ENCODE measurements around the gene IGSF21.

Gene IGSF21

DNA sequence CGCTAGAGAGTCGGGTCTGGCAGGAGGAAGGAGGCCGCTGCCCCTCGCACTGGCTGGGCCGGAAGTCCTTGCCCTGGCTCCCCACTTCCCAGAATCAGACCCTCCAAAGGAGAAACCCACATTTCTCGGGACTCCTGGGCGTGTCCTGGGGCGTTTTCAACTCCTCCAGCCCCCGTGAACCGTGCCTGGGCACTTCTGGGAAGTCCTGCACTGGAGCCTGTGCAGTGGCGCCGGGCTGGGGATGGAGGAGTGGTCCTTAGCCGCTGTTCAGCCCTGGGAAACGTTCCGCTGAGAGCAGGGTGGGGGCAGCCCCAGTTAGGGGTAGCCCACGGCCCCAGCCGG, 3.0 kb downstream of the IGSF21 start:
- TF ChIP-seq, protein P1, sequence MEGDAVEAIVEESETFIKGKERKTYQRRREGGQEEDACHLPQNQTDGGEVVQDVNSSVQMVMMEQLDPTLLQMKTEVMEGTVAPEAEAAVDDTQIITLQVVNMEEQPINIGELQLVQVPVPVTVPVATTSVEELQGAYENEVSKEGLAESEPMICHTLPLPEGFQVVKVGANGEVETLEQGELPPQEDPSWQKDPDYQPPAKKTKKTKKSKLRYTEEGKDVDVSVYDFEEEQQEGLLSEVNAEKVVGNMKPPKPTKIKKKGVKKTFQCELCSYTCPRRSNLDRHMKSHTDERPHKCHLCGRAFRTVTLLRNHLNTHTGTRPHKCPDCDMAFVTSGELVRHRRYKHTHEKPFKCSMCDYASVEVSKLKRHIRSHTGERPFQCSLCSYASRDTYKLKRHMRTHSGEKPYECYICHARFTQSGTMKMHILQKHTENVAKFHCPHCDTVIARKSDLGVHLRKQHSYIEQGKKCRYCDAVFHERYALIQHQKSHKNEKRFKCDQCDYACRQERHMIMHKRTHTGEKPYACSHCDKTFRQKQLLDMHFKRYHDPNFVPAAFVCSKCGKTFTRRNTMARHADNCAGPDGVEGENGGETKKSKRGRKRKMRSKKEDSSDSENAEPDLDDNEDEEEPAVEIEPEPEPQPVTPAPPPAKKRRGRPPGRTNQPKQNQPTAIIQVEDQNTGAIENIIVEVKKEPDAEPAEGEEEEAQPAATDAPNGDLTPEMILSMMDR (conservative IDR thresholded peaks at IDR 0.05; ENCODE audit: low read depth, low read length), result no peak
- DNase-seq (ENCODE audit: low read depth), result no peak
- H3K4me3 ChIP-seq (ENCODE audit: low read depth, low read length), result no peak overlapping the region

DNA sequence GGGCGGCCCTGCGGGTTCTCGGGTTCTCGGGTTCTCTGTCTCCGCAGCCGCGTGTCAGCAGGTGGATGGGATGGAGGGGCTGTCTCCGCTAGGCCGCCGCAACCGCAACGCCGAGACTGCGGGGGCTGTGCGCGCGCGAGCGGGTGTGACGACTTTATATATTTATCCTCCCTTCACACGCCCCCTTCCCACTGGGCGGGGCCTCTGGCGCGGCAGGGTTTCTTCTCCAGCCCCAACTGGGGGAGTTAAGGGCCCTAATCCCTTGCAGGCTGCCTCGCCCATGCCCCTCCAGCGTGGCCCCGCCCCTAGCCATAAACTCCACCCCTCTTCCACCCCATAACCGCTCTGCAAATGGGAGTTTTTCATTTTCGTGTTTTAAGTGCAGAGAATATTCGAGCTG, 3.4 kb downstream of the IGSF21 start:
- TF ChIP-seq, protein P1 (conservative IDR thresholded peaks at IDR 0.05; ENCODE audit: low read depth, low read length), result no peak
- DNase-seq (ENCODE audit: low read depth), result no peak
- H3K4me3 ChIP-seq (ENCODE audit: low read depth, low read length), result no peak overlapping the region

DNA sequence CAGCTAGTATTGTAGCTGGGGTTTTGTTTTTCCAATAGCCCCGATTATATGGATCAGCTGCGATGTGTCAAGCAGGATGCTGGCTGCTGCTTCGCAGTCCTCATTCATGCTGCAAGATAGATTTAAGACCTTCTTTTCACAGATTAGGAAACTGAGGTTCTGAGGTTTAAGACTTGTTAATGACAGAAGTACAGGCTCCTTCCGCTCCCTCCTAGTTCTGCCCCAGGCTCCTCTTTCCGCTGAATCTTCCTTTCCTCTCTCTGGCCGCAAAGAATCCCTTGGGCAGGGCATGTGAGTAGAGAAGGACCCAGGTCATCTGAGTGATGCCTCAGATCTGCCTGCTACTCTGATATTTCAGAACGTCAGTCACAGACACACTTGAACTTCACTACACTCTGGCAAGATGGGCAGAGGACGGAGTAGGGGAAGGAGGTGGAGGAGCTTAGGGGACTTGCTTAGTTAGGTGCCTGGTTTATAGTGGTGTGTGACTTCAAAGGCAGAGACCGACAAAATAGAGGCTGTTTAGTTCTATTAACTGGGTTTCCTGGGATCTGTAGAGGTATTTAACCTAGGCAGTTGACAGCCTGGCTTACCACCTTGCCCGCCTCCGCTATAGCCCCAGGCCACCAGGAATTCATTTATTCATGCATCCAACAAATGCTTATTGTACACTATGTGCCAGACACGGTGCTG, 4.2 kb downstream of the IGSF21 start:
- TF ChIP-seq, protein P1 (conservative IDR thresholded peaks at IDR 0.05; ENCODE audit: low read depth, low read length), result no peak
- DNase-seq (ENCODE audit: low read depth), result no peak
- H3K4me3 ChIP-seq (ENCODE audit: low read depth, low read length), result no peak overlapping the region

DNA sequence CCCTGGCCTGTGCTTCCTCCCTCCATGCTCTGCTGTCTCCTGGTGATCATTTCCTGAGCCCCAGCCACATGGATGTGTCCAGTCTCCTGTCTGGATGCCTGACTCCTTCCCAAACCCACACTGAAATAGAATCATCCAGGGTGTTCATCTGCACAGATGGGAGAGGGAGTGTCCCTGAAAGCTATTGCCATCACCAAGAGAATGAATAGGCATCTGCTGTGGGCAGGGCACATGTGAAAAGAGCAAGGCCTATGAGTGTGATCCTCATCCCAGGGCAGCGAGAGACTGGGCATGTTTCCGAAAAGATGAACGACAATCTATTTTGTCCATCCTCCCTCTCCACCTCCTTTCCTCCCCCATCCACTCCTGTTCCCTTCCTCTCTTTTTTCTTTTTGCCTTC, 5.0 kb downstream of the IGSF21 start:
- no peak for DNase-seq (ENCODE audit: low read depth)
- TF ChIP-seq, protein P1 (conservative IDR thresholded peaks at IDR 0.05; ENCODE audit: low read depth, low read length), result no peak
- H3K4me3 ChIP-seq (ENCODE audit: low read depth, low read length), result no peak overlapping the region

DNA sequence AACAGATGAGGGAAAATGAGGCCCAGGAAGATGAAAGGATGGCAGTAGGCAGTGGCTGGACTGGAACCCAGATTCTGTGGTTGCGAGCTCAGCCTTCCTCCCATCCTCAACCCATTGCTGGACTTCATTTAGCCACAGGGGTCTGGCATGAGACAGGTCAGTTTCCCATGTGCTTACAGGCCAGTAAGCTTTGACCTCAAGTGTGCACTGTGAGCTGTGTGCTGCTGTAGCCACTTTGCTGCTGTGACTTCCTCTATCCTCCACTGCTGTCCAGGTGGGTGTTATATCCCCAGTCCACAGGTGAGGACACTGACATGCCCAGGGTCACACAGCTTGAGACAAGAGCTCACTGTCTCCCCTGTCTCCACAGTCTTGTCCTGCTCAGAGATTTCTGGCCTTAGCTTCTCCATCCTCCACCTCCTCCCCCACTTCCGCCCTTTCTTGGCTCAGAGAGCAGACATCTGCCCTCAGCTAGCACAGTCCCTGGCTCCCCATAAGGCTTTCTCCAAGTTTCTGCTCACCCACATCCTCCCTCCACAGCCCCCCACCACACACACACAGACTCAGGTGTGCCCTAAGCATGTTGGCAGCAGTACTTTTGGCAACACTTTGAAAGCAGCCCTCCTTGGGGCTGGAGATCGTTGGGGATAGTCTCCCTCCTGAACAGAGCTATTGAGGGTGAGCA, 7.3 kb downstream of the IGSF21 start:
- TF ChIP-seq, protein P1 (conservative IDR thresholded peaks at IDR 0.05; ENCODE audit: low read depth, low read length), result no peak
- no peak overlapping the region for H3K4me3 ChIP-seq (ENCODE audit: low read depth, low read length)
- DNase-seq (ENCODE audit: low read depth), result no peak

DNA sequence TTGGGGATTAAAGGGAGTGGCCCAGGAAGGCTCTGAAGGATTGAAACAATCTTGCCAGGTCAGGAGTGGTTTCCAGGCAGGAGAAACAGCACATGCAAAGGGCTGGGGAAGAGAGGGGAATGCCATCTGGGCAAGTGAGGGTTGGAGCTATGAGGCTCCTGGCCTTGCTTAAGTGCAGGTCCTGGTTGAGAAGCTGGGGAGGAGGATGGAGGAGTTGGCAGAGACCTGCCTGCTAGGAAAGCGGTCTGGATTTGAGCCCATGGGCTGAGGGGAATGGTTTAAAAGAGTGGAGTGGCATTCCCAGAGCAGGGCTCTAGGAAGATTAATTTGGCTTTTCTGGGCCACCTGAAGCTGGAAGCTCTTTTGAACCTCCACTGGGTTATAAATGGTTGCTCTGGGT, 9.2 kb downstream of the IGSF21 start:
- TF ChIP-seq, protein P1 (conservative IDR thresholded peaks at IDR 0.05; ENCODE audit: low read depth, low read length), result no peak
- no peak for DNase-seq (ENCODE audit: low read depth)
- no peak overlapping the region for H3K4me3 ChIP-seq (ENCODE audit: low read depth, low read length)

DNA sequence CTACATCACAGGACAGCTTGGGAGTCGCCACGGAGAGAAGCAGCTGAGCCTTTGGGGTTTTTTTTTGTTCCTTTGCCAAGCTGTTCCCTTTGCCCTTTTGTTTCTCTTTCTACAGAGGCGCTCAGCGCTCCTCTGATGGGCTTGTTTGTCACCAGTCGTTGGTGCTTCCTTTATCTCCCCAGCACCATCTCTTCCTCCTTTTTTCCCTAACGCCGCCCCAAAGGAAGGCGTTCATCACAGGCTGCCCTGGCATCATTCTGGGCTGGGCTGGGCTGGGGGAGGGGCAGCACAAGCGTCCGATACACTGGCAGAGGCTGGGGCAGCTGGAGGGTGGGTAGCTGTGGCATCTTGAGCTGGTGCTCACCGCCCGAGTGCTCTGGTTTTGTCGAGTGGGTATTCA, 10.5 kb downstream of the IGSF21 start:
- TF ChIP-seq, protein P1 (conservative IDR thresholded peaks at IDR 0.05; ENCODE audit: low read depth, low read length), result no peak
- DNase-seq (ENCODE audit: low read depth), result no peak
- no peak overlapping the region for H3K4me3 ChIP-seq (ENCODE audit: low read depth, low read length)

Data from choroid plexus epithelial cell (primary cell).